CD4-positive, alpha-beta T cell treated with Interleukin-21 for 1 hour (primary cell): Measurements from ENCODE around the gene LRIG3.

ENCODE experiments used
- DNase-seq: peaks from one replicate; pipeline ENCODE4 v3.0.0-alpha.2; 2020

LRIG3 gene

DNA sequence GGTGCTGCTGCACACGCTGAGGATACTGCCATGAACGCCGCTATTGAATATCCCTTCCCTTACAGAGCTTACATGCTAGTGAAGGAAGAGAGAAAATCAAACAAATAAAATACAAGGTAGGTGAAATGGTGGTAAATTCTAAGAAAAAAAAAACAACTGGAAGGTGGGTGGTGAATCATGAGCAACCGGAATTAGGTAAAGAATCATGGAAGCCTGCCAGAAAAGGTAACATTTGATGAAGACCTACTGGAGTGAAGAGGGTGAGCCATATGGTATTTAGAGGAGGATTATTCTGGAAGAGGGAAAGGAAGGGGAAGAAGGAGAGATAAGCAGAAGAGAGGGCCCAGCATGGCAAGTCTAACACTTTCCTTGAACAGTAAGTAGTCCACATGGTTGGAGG lies 76.1 kb downstream of the LRIG3 start:
- no peak for DNase-seq

DNA sequence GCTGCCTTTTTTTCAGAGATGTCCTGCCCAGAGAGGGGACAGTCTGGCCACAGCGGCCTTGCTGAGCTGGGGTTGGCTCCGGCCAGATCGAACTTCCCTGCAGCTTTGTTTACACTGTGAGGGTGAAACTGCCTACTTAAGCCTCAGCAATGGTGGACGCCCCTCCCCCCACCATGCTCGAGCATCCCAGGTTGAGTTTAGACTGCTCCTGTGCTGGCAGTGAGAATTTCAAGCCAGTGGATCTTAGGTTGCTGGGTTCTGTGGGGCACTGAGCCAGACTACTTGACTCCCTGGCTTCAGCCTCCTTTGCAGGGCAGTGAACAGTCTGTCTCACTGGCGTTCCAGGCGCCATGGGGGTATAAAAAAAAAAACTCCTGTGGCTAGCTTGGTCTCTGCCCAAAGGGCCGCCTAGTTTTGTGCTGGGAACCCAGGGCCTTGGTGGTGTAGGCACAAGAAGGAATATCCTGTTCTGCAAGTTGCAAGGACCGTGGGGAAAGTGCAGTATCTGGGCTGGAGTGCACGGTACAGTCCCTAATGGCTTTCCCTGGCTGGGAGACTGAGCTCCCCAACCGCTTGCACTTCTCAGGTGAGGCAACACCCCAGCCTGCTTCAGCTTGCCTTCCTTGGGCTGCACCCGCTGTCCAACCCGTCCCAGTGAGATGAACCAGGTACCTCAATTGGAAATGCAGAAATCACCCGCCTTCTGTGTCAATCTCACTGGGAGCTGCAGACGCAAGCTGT lies 79.1 kb downstream of the LRIG3 start:
- no peak for DNase-seq

DNA sequence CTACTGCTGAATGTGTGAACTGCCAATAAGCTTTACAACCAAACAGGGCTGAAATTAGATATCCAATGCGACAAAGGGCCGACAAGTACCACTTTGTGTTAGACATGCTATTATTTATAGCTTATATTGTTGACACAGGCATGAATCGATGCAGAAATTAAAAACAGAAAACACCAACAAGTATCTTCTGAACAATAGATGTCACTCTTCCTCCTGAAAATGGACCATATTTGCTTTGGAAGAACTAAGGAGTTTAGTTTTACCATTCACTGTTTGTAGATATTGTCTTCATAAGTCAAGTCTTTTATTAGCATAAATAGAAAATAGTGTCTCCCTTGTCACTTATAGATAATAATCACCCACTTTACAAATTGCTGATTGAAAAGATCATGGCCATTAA lies 86.5 kb downstream of the LRIG3 start:
- no peak for DNase-seq

DNA sequence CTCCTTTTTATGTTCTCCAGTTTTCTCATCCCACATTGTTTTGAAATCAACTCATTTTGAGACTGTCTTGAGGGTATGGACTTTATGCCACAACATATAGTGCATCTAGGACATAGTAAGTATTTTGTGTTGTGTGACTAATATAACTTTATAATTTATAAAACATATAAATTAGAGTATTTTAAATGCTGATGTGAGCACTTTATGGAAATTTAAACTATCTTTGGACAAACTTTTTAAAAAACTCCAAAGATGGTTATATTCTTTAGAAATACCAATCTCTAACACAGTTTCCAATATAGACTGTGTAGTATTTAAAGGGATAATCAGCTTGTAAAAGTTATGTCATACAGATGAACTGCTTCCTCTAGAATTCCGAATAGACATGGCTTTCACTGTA lies 87.4 kb downstream of the LRIG3 start:
- DNase-seq: no peak
